ENCODE results near the gene GIT2.

DNA sequence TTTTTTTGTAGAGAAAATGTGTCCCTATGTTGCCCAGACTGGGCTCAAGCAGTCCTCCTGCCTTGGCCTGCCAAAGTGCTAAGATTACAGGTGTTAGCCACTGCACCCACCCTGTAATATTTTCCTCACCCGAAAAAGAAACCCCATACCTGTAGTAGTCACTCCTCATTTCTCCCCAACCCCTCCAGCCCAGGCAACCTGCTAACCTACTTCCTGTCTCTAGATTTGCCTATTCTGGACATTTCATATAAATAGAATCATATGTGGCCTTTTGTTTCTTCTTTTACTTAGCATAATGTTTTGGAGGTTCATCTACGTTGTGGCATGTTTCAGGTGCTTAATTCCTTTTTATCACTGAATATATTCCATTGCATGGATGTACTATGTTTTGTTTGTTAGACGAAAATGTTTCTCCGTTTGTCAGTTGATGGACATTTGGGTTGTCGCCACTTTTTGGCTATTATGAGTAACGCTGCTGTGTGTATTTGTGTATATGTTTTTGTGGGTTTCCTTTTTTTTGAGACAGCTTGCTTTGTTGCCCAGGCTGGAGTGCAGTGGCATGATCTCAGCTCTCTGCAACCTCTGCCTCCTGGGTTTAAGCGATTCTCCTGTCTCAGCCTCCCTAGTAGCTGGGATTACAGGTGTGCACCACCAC, 9.3 kb upstream of the GIT2 start:
- TF ChIP-seq, protein P1, sequence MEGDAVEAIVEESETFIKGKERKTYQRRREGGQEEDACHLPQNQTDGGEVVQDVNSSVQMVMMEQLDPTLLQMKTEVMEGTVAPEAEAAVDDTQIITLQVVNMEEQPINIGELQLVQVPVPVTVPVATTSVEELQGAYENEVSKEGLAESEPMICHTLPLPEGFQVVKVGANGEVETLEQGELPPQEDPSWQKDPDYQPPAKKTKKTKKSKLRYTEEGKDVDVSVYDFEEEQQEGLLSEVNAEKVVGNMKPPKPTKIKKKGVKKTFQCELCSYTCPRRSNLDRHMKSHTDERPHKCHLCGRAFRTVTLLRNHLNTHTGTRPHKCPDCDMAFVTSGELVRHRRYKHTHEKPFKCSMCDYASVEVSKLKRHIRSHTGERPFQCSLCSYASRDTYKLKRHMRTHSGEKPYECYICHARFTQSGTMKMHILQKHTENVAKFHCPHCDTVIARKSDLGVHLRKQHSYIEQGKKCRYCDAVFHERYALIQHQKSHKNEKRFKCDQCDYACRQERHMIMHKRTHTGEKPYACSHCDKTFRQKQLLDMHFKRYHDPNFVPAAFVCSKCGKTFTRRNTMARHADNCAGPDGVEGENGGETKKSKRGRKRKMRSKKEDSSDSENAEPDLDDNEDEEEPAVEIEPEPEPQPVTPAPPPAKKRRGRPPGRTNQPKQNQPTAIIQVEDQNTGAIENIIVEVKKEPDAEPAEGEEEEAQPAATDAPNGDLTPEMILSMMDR (tag by site-specific recombination; IDR thresholded peaks at IDR 0.05) = no peak
- TF ChIP-seq ZBTB20 (tag by site-specific recombination; IDR thresholded peaks at IDR 0.05) (no peak), GFI1B (tag by site-specific recombination; IDR thresholded peaks at IDR 0.05) (no peak), RBAK (tag by site-specific recombination; IDR thresholded peaks at IDR 0.05) (no peak), TCF7L2 (IDR thresholded peaks at IDR 0.05; ENCODE audit: borderline replicate concordance, low read depth, low read length) (no peak), YY1 (tag by site-specific recombination; IDR thresholded peaks at IDR 0.05) (no peak), ZNF157 (tag by site-specific recombination; IDR thresholded peaks at IDR 0.05) (no peak), ZNF416 (tag by site-specific recombination; IDR thresholded peaks at IDR 0.05) (no peak), ZNF792 (tag by site-specific recombination; IDR thresholded peaks at IDR 0.05) (no peak), ZSCAN30 (tag by site-specific recombination; IDR thresholded peaks at IDR 0.05) (no peak)
- TF ChIP-seq, protein P2, sequence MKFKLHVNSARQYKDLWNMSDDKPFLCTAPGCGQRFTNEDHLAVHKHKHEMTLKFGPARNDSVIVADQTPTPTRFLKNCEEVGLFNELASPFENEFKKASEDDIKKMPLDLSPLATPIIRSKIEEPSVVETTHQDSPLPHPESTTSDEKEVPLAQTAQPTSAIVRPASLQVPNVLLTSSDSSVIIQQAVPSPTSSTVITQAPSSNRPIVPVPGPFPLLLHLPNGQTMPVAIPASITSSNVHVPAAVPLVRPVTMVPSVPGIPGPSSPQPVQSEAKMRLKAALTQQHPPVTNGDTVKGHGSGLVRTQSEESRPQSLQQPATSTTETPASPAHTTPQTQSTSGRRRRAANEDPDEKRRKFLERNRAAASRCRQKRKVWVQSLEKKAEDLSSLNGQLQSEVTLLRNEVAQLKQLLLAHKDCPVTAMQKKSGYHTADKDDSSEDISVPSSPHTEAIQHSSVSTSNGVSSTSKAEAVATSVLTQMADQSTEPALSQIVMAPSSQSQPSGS (tag by site-specific recombination; IDR thresholded peaks at IDR 0.05; ENCODE audit: low read depth) = no peak
- TF ChIP-seq, protein P3, sequence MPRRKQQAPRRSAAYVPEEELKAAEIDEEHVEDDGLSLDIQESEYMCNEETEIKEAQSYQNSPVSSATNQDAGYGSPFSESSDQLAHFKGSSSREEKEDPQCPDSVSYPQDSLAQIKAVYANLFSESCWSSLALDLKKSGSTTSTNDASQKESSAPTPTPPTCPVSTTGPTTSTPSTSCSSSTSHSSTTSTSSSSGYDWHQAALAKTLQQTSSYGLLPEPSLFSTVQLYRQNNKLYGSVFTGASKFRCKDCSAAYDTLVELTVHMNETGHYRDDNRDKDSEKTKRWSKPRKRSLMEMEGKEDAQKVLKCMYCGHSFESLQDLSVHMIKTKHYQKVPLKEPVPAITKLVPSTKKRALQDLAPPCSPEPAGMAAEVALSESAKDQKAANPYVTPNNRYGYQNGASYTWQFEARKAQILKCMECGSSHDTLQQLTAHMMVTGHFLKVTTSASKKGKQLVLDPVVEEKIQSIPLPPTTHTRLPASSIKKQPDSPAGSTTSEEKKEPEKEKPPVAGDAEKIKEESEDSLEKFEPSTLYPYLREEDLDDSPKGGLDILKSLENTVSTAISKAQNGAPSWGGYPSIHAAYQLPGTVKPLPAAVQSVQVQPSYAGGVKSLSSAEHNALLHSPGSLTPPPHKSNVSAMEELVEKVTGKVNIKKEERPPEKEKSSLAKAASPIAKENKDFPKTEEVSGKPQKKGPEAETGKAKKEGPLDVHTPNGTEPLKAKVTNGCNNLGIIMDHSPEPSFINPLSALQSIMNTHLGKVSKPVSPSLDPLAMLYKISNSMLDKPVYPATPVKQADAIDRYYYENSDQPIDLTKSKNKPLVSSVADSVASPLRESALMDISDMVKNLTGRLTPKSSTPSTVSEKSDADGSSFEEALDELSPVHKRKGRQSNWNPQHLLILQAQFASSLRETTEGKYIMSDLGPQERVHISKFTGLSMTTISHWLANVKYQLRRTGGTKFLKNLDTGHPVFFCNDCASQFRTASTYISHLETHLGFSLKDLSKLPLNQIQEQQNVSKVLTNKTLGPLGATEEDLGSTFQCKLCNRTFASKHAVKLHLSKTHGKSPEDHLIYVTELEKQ (tag by site-specific recombination; IDR thresholded peaks at IDR 0.05; ENCODE audit: borderline replicate concordance) = no peak
- TF ChIP-seq, protein P4, sequence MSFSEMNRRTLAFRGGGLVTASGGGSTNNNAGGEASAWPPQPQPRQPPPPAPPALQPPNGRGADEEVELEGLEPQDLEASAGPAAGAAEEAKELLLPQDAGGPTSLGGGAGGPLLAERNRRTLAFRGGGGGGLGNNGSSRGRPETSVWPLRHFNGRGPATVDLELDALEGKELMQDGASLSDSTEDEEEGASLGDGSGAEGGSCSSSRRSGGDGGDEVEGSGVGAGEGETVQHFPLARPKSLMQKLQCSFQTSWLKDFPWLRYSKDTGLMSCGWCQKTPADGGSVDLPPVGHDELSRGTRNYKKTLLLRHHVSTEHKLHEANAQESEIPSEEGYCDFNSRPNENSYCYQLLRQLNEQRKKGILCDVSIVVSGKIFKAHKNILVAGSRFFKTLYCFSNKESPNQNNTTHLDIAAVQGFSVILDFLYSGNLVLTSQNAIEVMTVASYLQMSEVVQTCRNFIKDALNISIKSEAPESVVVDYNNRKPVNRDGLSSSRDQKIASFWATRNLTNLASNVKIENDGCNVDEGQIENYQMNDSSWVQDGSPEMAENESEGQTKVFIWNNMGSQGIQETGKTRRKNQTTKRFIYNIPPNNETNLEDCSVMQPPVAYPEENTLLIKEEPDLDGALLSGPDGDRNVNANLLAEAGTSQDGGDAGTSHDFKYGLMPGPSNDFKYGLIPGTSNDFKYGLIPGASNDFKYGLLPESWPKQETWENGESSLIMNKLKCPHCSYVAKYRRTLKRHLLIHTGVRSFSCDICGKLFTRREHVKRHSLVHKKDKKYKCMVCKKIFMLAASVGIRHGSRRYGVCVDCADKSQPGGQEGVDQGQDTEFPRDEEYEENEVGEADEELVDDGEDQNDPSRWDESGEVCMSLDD (tag by site-specific recombination; IDR thresholded peaks at IDR 0.05) = no peak
